NCI-H2107 treated with DMSO at 0.1 percent for 48 hours (cell line): ENCODE measurements around the gene RPL7A.
"Not testable (repeated sequence)": the region's sequence is repeated elsewhere in the genome, so short reads cannot be mapped to it uniquely, and the experiment has no call there.

Experiments used
- DNase-seq: peaks from one replicate; lab custom pipeline; 2025; ENCODE audit not compliant: unreplicated experiment; lab: John Stamatoyannopoulos, UW

The RPL7A gene

GRCh38 chr9:133386338-133386737 is 38.3 kb downstream of the RPL7A start:
- DNase-seq, result no peak

- no peak for DNase-seq
Observed at GRCh38 chr9:133387680-133388079, 39.7 kb downstream of the RPL7A start.

GRCh38 chr9:133389025-133389557 is 41.1 kb downstream of the RPL7A start:
- DNase-seq, result no peak

- no peak for DNase-seq
Observed at GRCh38 chr9:133389562-133389961, 41.5 kb downstream of the RPL7A start.

- no peak for DNase-seq
Observed at GRCh38 chr9:133390713-133391112, 42.7 kb downstream of the RPL7A start.

- DNase-seq, result not testable (repeated sequence)
Observed at GRCh38 chr9:133391449-133391848, 43.4 kb downstream of the RPL7A start.

GRCh38 chr9:133392308-133392707 is 44.3 kb downstream of the RPL7A start:
- DNase-seq, result not testable (repeated sequence)

GRCh38 chr9:133393399-133393798 is 45.4 kb downstream of the RPL7A start:
- no peak for DNase-seq

- no peak for DNase-seq
Observed at GRCh38 chr9:133394687-133395271, 46.8 kb downstream of the RPL7A start.

- no peak for DNase-seq
Observed at GRCh38 chr9:133396952-133397351, 48.9 kb downstream of the RPL7A start.

GRCh38 chr9:133397370-133397769 is 49.4 kb downstream of the RPL7A start:
- DNase-seq, result no peak

- DNase-seq, result no peak
Observed at GRCh38 chr9:133397895-133398294, 49.9 kb downstream of the RPL7A start.

GRCh38 chr9:133400292-133400691 is 52.3 kb downstream of the RPL7A start:
- DNase-seq, result no peak
